Suppressor macrophage (primary cell): ENCODE data around the gene IQGAP1.
"Not testable (repeated sequence)": the region's sequence is repeated elsewhere in the genome, so short reads cannot be mapped to it uniquely, and the experiment has no call there.

Source experiments
- DNase-seq, 4 experiments: peaks; one replicate each; pipeline ENCODE4 v3.0.0-alpha.2; 2020 to 2022

IQGAP1 gene

DNA sequence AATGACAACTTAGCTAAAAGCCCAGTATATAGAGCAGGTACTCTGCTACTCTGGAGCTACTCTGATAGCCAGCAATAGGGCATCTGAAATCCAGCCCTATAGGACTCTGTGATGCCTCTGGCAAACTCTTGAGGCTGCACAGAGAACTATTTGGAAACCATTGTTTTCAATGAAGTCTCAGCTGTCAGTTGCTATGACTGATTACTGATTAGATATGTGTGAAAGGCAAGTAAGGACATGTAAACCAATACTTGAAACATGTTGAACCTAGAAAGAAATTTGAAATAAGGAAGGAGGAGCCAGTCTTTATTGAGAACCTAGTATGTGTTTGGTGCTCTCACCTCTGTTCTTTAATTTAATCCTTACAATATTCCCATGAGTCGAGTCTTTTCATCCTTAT is 101.5 kb downstream of the IQGAP1 start:
- no peak for DNase-seq

DNA sequence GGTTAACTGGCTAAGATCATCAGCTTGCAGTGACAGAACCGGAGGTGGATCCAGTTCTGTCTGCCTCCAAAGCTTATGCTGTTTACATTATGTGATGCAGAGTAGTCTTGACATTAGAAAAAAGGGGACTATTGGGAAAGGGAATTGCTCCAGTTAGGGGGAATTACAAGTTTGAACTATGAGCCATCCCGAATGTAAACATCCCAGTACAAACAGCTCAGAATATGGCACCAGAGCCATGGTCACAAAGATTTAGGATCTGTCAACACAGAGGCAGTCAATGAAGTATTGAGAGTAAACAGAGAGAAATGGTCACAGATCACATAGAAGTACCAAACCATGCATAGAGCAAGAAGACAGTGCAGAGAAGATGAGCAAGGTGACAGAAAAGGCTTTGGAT is 101.9 kb downstream of the IQGAP1 start:
- DNase-seq, result no peak

- DNase-seq, result no peak
These were observed 105.6 kb downstream of the IQGAP1 start for GRCh38 chr15:90493647-90494046.

DNA sequence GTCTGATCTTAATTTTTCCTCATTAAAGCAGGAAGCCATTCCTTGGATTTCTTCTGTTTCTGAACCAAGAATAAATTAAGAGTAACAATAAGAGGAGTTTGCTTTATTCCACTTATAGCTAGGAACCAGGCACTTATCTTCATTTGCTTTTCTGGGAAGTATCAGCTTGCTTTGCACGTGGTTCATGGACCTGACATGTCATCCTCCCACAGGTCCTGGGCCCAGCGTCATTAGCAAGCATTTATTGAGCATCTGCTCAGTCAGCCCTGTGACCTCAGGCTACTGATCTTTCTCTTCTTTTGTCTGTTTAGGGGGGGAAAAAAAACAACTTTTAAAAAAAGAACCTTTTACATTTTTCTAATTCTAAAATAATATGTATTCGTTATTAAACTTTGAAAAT is 107.0 kb downstream of the IQGAP1 start:
- DNase-seq, result peak in 1 of 4 experiments; percentile 29

DNA sequence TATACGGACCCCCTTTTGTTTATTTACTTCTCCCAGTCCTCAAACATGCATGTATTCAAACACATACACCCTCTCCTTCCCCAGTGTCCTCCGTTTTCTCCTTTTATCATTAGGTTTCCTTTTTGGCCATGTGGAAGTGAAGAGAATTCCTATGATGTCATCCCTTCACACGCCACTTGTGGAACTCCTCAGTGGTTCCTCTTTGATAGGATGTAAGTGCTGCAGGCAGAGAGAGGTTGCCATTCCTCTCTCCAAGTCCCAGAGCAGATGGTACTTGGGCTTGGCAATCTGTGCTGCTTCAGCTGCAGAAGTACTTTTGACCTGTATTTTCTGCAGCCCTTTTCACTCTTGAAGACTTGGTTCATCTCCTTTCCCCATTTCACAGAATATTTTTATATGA is 108.7 kb downstream of the IQGAP1 start:
- peak; percentile 74 to 87 (median 80) for DNase-seq

GRCh38 chr15:90497376-90497775 is 109.3 kb downstream of the IQGAP1 start:
- peak; percentile 35 to 67 (median 58) for DNase-seq

DNA sequence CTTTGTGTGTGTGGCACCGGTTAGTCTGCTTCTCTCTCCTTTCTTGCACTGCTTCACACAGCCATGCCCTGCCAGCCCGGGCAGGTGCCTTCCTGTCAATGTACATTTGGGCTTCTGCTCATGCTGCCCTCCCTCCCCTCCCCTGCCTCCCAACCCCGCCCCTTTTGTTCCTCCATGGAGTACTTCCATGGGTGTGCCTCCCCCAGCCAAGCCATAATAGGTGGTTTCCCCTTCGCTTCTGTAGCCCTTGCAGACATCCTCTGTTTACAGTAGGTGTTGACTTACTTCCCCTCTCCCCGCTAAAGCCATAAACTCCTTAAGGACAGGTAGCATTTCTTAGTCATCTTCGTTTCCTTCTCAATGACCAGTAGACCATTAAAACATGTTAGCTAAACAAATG is 109.9 kb downstream of the IQGAP1 start:
- DNase-seq, result no peak

DNA sequence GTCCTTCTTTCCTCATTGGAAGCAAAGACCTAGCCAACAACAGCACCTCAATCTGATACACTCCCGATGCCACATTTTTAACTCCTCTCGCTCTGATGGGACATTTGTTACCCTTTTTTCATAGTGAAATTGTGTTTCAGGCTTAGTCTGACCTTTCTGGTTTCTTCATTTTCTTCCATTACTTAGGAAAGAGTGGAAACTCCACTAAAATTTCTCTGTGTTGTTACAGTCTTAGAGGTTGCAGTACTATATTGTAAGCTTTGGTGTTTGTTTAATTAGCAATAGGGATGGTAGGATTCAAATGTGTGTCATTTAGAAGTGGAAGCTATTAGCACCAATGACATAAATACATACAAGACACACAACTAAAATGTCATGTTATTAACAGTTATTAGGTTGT is 112.1 kb downstream of the IQGAP1 start:
- DNase-seq, result no peak

DNA sequence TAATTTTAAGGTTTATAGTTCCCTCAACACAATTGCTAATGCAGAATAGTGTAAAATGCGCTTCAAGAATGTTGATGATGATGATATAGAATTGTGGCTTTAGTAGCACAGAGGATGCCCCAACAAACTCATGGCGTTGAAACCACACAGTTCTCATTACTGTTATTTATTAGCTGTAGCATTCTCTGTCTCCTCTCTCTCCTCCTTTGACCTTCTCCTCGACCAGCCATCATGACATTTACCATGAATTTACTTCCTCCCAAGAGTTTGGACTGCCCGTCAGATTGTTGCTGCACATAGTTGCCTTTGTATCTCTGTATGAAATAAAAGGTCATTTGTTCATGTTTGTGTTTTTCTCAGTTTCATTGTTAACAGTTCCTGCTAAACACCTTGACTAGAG is 113.9 kb downstream of the IQGAP1 start:
- DNase-seq, result no peak

DNA sequence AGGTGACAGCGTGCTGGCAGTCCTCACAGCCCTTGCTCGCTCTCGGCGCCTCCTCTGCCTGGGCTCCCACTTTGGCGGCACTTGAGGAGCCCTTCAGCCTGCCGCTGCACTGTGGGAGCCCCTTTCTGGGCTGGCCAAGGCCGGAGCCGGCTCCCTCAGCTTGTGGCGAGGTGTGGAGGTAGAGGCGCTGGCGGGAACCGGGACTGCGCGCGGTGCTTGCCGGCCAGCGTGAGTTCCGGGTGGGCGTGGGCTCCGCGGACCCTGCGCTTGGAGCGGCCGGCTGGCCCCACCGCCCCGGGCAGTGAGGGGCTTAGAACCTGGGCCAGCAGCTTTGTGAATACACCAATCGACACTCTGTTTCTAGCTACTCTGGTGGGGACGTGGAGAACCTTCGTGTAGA is 122.7 kb downstream of the IQGAP1 start:
- not testable (repeated sequence) for DNase-seq

- not testable (repeated sequence) for DNase-seq
These were observed 123.2 kb downstream of the IQGAP1 start for GRCh38 chr15:90511211-90511618.

- DNase-seq, result peak; percentile 19 to 68 (median 41)
These were observed 124.2 kb downstream of the IQGAP1 start for GRCh38 chr15:90512276-90512675.

DNA sequence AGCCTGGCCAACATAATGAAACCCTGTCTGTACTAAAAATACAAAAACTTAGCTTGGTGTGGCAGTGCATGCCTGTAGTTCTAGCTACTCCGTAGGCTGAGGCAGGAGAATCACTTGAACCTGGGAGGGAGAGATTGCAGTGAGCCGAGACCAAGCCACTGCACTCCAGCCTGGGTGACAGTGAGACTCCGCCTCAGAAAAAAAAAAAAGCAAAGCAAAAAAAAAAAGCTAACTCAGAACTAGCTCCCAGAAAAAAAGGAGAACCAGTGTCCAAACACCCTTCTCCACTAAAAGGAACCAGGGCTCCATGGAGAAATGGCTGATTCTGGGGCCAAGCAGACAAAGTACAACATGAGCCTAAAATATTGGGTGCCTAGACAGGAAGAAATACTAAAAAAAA is 124.9 kb downstream of the IQGAP1 start:
- peak; percentile 50 to 86 (median 78) for DNase-seq

DNA sequence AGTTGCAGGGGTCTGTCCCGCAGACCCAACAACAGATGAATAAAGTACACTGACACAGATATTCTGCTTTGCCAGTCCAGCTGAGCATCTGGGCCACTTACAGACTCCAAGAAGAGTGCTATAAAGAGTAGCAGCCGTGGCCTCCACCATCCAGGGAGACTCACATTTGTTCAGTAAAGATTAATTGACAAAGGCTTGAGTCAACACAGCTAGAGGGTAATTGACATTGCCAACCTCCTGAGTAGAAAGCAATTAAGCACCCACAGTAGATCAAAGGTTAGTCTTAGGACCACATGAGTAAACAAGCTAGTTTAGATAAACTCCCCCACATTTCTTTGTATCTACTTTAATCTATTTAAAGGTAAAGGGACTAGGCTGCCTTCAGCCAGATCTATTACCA is 125.4 kb downstream of the IQGAP1 start:
- DNase-seq, result no peak

DNA sequence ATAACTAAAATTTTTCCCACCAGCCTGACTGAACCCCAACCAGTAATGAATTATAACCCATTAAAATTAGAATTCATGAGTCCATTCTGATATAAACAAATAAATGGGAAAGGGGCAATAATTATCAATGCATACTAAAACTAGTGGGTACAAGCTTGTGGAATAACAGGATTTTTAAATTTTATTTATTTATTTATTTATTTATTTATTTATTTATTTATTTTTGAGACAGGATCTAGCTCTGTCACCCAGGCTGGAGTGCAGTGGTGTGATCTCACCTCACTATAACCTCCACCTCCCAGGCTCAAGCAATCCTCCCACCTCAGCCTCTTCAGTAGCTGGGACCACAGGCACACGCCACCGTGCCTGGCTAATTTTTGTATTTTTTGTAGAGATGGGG is 125.9 kb downstream of the IQGAP1 start:
- not testable (repeated sequence) for DNase-seq

DNA sequence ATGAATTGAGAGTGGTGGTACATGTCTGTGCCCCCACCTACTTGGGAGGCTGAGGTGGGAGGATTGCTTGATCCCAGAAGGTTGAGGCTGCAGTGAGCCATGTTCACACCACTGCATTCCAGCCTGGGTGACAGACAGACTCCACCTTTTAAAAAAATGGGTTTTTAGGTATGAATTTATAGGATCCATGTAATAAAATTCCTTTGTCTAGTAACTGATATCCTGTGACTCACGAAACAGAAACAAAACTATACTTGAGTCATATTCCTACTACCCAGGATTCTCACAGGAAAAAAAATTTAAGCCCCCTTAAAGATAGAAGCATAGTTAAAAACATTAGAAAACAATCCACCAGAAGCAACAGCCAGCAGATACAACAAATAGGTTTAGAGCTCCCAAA is 131.6 kb downstream of the IQGAP1 start:
- DNase-seq, result no peak

- no peak for DNase-seq
These were observed 132.3 kb downstream of the IQGAP1 start for GRCh38 chr15:90520365-90520764.

DNA sequence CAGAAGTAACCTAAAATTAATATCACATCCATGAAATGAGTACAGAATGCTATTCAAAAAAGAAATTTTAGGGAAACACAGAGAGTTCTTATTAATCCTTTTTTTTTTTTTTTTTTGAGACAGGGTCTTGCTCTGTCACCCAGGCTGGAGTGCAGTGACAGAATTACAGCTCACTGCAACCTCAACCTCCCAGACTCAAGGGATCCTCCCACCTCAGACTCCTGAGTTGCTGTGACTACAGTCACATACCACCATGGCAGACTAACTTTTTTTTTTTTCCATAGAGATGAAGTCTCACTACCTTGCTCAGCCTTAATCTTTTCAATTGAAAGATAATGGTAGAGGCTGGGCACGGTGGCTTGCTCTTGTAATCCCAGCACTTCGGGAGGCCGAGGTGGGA is 135.3 kb downstream of the IQGAP1 start:
- no peak for DNase-seq

- DNase-seq, result not testable (repeated sequence)
These were observed 136.2 kb downstream of the IQGAP1 start for GRCh38 chr15:90524018-90524803.

GRCh38 chr15:90529011-90529370 is 140.9 kb downstream of the IQGAP1 start:
- no peak for DNase-seq

DNA sequence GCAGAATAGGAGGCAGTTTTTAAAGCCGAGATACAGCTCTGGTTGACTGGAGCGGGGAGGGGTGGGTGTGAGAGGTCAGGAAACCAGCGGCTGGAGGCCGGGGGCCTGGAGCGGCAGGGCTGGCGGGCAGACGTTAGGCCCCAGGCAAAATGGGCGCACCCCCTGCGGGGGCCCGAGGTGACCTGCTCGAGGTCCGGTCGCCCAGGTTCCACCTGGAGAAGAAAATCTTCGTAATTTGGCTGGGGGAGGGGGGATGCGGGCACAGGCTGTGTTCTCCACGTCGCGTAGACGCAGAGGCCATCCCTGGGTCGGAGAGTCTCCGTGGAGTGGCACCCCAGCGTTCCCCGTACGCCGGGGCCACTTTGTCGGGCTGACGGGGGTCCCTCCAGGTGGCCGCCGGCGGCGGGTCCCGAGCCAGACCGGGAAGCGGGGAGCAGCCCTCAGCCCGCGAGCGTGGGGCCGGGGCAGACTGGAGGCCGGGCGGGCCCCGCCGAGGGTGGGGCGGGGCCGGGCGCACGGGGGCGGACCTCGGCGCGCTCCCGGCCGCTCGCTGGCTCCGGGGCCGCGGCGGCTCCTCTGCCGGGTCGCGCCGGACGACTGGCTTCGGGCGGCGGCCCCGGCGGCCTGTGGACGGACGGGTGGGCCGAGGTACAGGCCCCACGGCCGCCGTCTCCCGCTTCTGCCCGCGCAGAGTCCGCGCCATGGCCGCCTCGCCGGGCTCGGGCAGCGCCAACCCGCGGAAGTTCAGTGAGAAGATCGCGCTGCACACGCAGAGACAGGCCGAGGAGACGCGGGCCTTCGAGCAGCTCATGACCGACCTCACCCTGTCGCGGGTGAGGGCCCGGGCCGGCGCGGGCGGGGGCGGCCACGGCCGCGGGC is 141.6 kb downstream of the IQGAP1 start, which contains the start of gene CRTC3:
Gene CRTC3 (plus strand): TSS at position 553 of the 879 bp plus-strand sequence. CDS start 149 bp downstream, at position 702.
- DNase-seq, result peak; percentile 59 to 89 (median 80)

- DNase-seq, result peak; percentile 43 to 76 (median 57)
These were observed 142.4 kb downstream of the IQGAP1 start for GRCh38 chr15:90530250-90531051.

- DNase-seq, result no peak
These were observed 143.1 kb downstream of the IQGAP1 start for GRCh38 chr15:90531147-90531546.
